Right lobe of liver (tissue), 4 donors: ENCODE data around the gene RMP24.

ENCODE experiments used
- POLR2A ChIP-seq: fragments of 450-650 bp; IDR thresholded peaks from one replicate; pipeline ENCODE4 v1.6.1; 2017; ENCODE audit warnings: antibody characterized with exemption, mild to moderate bottlenecking
- TF ChIP-seq, protein P1 (sequence below), 4 donors: fragments of 200-600 bp in 3 of 4; fragments of 450-650 bp in 1 of 4; IDR thresholded peaks; one replicate each; pipeline versions ENCODE4 v1.5.1 to v1.8.0; 2016 to 2022; ENCODE audit warnings: antibody characterized with exemption in 4 of 4, mild to moderate bottlenecking in 2 of 4
- donor health status: DM: no; HTN: no; CAD: no.
- donor health status: DM: no; HTN: no; CAD: no.
- donor health status: DM: no; HTN: yes; CAD: no.

DNA sequence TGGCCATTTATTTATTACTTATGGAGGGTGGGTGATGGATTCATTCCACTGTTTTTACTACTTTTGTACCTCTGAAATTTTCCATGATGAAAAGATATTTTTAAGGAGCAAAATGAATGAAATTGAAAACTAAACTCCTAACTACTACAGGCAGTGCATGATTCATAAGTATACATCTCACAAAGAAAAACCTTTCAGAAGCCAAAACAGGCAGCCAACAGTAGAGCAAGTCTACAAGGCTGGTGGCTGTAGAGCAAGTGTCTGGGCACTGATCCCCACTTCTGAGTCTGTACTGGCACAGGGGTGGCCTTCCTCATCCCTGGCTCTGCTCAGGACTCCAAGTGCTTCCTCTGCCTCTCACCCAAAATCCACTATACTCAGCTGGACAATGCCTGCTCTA lies 8.2 kb upstream of the RMP24 start:
- TF ChIP-seq, protein P1, sequence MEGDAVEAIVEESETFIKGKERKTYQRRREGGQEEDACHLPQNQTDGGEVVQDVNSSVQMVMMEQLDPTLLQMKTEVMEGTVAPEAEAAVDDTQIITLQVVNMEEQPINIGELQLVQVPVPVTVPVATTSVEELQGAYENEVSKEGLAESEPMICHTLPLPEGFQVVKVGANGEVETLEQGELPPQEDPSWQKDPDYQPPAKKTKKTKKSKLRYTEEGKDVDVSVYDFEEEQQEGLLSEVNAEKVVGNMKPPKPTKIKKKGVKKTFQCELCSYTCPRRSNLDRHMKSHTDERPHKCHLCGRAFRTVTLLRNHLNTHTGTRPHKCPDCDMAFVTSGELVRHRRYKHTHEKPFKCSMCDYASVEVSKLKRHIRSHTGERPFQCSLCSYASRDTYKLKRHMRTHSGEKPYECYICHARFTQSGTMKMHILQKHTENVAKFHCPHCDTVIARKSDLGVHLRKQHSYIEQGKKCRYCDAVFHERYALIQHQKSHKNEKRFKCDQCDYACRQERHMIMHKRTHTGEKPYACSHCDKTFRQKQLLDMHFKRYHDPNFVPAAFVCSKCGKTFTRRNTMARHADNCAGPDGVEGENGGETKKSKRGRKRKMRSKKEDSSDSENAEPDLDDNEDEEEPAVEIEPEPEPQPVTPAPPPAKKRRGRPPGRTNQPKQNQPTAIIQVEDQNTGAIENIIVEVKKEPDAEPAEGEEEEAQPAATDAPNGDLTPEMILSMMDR (IDR thresholded peaks at IDR 0.05) = no peak
- TF ChIP-seq POLR2A = no peak
